ENCODE measurements around the gene CYTH1.
A peak's percentile ranks its signal among the peaks of the same experiment; 100 is the strongest.

CYTH1 gene, protein sequence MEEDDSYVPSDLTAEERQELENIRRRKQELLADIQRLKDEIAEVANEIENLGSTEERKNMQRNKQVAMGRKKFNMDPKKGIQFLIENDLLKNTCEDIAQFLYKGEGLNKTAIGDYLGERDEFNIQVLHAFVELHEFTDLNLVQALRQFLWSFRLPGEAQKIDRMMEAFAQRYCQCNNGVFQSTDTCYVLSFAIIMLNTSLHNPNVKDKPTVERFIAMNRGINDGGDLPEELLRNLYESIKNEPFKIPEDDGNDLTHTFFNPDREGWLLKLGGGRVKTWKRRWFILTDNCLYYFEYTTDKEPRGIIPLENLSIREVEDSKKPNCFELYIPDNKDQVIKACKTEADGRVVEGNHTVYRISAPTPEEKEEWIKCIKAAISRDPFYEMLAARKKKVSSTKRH

DNA sequence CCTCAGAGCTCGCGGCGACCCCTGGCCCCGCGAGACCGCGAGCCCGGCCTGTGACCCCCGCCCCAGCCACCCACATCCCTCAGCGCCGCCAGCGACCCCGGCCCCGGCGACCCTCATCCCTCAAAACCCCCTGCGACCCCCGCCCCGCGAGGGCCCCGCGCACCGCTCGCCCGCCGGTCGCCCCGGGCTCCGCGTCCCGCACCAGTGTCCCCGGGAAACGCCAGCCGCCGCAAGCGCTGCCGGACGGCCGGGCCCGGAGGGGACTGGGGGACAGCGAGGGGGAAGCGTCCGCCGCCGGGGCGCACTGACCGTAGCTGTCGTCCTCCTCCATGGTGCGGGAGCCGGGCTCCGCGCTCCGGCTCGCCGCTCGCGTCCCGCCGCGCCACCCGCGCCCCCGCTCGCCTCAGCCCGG lies at the start of gene CYTH1:
Gene CYTH1 (minus strand): TSS at position 381 of the 412 bp plus-strand sequence. CDS start 50 bp downstream, at position 331.
- Histone ChIP-seq H3K27me3 (no peaks in the 10 kb centered on the region), H3K27ac (peak within 1 kb of the TSS; percentile 95), H3K4me1 (ENCODE audit: control insufficient read depth in 1 of 2, insufficient read depth in 1 of 2, low read depth in 1 of 2, low read length in 1 of 2) (peaks cover 42 to 48% of the 10 kb centered on the region in 2 experiments), H3K36me3 (no peaks in the 10 kb centered on the region), H3K9me3 (no peaks in the 10 kb centered on the region), H3K4me3 (ENCODE audit: low read depth in 1 of 2, low read length in 1 of 2) (peak within 1 kb of the TSS; percentile 86 to 89)
- TF ChIP-seq, protein P1, sequence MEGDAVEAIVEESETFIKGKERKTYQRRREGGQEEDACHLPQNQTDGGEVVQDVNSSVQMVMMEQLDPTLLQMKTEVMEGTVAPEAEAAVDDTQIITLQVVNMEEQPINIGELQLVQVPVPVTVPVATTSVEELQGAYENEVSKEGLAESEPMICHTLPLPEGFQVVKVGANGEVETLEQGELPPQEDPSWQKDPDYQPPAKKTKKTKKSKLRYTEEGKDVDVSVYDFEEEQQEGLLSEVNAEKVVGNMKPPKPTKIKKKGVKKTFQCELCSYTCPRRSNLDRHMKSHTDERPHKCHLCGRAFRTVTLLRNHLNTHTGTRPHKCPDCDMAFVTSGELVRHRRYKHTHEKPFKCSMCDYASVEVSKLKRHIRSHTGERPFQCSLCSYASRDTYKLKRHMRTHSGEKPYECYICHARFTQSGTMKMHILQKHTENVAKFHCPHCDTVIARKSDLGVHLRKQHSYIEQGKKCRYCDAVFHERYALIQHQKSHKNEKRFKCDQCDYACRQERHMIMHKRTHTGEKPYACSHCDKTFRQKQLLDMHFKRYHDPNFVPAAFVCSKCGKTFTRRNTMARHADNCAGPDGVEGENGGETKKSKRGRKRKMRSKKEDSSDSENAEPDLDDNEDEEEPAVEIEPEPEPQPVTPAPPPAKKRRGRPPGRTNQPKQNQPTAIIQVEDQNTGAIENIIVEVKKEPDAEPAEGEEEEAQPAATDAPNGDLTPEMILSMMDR (IDR thresholded peaks at IDR 0.05) = no peak

DNA sequence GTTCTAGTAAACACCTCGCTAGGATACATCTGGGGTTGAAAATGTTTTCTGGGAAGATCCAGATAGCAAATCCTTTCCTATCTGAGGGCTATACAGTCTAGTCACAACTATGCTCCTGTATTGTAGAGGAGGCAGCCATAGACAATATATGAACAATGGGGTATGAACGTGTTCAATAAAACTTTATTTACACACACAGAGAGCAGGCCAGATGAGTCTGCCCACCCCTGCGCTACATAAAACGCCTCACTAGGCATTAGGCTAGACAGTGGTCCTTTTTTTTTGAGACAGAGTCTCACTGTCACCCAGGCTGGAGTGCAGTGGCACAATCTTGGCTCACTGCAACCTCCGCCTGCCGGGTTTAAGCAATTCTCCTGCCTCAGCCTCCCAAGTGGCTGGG lies 47.4 kb upstream of the CYTH1 start:
- peaks cover 35% of the 10 kb centered on the region in 2 experiments for H3K4me1 ChIP-seq (ENCODE audit: control insufficient read depth in 1 of 2, insufficient read depth in 1 of 2, low read depth in 1 of 2, low read length in 1 of 2)
- TF ChIP-seq, protein P1 (IDR thresholded peaks at IDR 0.05) = no peak
- H3K4me3 ChIP-seq (ENCODE audit: low read depth in 1 of 2, low read length in 1 of 2) = no peak overlapping the region
- no peaks in the 10 kb centered on the region for H3K9me3 ChIP-seq
- no peaks in the 10 kb centered on the region for H3K27me3 ChIP-seq
- peaks cover 8% of the 10 kb centered on the region for H3K36me3 ChIP-seq
- no peak overlapping the region for H3K27ac ChIP-seq

DNA sequence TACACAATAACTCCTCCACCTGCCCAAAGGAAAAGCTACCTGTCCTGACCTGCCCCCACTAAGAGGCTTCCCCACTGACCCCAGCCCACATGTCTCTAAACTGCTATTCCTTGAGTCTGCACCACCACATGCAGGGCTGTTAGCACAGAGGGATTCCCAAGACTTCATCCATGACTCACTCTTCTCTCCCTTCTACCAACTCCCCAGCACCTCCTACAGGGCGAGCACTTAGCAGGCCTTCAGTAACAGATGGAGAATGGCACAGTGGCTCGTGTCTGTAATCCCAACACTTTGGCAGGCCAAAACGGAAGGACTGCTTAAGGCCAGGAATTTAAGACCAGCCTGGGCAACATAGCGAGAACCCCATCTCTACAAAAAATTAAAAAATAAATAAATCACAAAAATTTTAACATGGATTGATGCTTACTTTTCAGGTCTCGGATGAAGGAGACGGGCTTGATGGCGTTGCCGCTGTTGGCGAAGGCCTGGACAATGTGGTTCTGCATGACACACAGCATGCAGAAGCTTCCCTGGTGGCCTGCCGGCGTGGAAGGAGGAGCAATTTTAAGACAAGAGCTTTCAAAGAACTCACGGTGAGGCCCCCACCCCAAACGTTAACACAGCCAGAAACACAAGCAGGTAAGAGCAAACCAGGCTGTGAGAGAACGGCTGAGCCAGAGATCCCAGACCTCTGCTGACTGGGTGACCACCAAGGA lies 46.6 kb upstream of the CYTH1 start:
- Histone ChIP-seq H3K27me3 (no peaks in the 10 kb centered on the region), H3K9me3 (no peaks in the 10 kb centered on the region), H3K27ac (no peak overlapping the region), H3K4me1 (ENCODE audit: control insufficient read depth in 1 of 2, insufficient read depth in 1 of 2, low read depth in 1 of 2, low read length in 1 of 2) (peaks cover 35% of the 10 kb centered on the region in 2 experiments), H3K4me3 (ENCODE audit: low read depth in 1 of 2, low read length in 1 of 2) (no peak overlapping the region), H3K36me3 (peaks cover 8% of the 10 kb centered on the region)
- TF ChIP-seq, protein P1 (IDR thresholded peaks at IDR 0.05) = no peak

DNA sequence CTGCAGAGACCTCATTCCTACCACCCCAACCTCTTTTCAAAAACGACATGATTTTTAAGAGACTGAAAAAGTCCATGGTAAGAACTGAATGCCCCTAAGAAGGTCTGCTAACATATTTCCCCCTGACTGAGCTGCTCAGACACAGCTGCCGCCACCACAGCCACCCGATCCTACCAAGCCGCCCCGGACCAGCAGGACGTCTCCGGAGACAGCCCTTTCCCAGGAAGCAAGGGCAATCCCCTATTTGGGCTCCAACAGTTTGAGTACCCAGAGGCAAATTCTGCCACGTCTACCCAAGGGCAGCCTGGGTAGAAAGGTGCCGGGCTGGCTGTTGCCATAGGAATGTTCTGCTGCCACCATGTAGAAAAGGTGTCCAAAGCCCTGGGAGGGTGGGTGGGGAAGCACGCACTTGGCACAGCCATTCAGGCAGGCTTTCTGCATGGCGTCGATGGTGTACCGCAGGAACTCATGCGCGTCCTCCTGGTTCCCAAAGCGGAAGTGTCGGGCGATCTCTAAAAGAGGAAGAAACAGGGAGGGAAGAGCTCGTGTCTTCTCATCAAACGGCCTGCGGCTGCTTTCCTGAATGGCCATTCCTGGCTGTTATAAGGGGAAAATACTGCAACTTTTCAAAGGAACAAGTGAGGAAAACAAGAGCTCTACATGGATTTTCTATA lies 44.9 kb upstream of the CYTH1 start:
- H3K4me3 ChIP-seq (ENCODE audit: low read depth in 1 of 2, low read length in 1 of 2) = peak overlapping the region in 1 of 2 experiments; percentile 18
- H3K36me3 ChIP-seq = no peaks in the 10 kb centered on the region
- no peaks in the 10 kb centered on the region for H3K27me3 ChIP-seq
- TF ChIP-seq, protein P1 (IDR thresholded peaks at IDR 0.05) = no peak
- no peaks in the 10 kb centered on the region for H3K9me3 ChIP-seq
- H3K27ac ChIP-seq = peak overlapping the region; percentile 73
- peaks cover 35 to 42% of the 10 kb centered on the region in 2 experiments for H3K4me1 ChIP-seq (ENCODE audit: control insufficient read depth in 1 of 2, insufficient read depth in 1 of 2, low read depth in 1 of 2, low read length in 1 of 2)

DNA sequence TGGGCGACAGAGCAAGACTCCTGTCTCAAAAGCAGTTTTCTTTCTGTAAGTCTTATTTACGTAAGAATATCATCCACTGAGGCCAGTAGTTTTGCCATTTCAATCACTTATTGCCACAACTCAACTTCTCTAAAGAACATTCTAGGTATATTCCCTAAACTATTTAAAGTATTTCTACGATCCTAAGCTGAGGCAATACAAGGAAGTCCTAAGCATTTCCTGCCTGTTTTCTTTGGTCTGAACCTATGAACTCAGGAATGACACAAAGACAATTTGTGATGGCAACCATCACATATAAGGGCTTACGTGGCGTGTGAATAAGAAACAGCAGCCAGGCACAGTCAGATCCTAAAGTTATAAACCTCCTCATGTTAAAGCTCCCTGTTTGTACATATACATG lies 44.3 kb upstream of the CYTH1 start:
- H3K27me3 ChIP-seq = no peaks in the 10 kb centered on the region
- H3K36me3 ChIP-seq = no peaks in the 10 kb centered on the region
- peak overlapping the region in 1 of 2 experiments; percentile 18 for H3K4me3 ChIP-seq (ENCODE audit: low read depth in 1 of 2, low read length in 1 of 2)
- peaks cover 35 to 42% of the 10 kb centered on the region in 2 experiments for H3K4me1 ChIP-seq (ENCODE audit: control insufficient read depth in 1 of 2, insufficient read depth in 1 of 2, low read depth in 1 of 2, low read length in 1 of 2)
- no peaks in the 10 kb centered on the region for H3K9me3 ChIP-seq
- H3K27ac ChIP-seq = peak overlapping the region; percentile 73
- TF ChIP-seq, protein P1 (IDR thresholded peaks at IDR 0.05) = no peak
